NCI-H187 treated with DMSO at 0.1 percent for 48 hours (cell line): Measurements from ENCODE around the gene LINGO1.

Experiments
- DNase-seq: peaks from one replicate; lab custom pipeline; 2025; lab: John Stamatoyannopoulos, UW

Gene LINGO1

DNA sequence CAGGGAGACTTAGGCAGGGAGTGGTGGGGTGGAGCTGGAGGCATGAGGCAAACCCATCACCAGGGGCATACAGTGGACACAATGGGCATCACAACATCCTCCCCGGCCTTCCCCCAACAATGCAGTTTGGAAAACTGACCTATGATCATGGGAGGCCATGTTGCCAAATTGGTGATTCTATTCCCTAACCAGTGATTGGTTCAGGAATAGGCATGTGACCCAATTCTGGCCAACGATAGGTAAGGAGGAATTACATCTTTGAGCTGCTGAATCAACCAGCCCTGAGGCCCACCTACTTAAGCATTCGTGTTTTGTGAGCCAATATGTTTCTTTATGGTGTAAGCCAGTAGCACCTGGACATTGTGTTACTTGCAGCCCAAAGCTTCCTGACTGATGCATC lies 40.0 kb downstream of the LINGO1 start:
- DNase-seq = no peak

DNA sequence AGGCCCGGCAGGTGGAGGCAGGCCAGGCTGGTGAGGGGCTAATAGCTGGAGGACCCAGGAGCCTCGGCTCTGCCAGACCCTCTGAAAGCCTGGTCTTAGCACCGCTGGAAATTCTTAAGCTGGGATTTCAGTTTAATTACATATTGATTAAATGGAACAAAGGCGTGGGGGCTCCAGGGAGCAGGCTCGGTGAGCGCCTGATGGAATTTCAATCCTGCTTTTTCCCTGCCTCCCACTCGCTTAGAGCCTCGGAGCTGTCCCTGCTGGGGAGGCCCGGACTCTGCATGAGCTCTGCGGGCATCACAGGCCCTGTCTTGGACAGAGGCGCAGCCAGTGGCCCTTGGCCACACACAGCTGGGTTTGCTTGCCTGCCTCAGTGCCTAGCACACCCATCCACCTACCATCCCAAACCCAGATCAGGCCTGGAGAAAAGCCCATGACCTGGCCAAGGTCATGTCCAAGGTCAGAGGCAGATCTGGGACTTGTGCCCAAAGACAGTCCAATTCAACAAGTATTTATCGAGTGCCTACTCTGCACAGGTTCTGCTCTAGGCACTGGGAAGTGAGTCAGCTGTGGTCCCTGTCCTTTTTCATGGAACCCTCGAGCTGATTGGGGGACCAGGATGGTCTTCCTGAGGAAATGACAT lies 40.6 kb downstream of the LINGO1 start:
- DNase-seq = no peak

DNA sequence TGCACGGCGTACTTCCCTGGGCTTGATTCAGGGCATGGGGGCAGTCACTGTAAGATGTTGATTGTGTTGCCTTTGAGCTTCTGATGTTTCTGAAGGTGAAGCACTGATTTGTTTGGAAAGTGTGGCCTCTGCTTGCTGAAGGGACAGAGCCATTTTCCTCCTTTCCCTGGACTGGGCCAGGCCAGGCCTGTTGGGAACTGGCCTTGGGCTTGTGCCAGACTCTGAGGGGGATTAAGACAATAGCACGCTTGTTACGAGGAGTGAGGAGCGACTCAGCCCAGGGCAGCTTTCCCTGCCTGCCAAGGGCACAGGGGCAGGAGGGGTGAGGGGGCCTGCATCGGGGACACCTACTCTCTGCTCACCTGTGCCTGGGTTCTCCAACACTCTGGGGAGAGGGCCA lies 42.9 kb downstream of the LINGO1 start:
- DNase-seq = no peak

DNA sequence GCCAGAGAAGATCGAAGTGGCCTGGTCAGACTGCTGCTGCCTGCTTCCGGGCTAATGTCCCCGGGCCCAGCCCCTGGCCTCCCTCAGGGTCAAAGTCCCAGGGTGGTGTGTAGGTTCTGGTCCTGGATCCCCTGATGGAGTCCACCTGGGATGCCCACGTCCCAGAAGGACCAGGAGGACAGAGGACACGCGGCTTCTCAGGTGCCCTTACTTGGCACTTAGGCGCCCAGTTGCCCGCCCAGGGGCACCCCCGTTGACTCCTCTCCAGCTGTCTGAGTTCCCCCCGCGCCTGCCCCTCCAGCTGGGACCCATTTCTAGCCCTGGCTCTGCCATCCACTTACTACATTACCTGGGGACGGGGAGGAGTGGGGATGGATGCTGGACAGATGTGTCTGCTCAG lies 44.6 kb downstream of the LINGO1 start:
- DNase-seq = no peak

DNA sequence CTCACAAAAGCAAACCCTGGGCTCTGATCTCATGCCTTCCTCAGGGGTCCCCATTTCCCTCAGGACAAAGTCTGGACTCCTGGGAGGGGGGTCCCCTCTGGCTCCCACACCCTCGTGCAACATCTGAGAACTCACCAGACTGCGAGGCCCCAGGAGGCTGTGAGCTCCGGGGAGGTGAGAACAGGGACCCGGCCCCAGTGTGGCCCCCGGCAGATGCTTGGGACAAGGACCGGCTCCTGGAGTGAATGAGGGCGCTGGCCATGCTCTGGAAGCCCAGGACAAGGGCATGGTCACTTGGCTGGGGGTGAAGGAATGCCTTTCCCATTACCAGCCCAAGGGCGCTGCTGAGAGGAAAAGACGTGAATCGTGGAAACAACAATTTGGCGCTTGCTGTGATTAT lies 48.0 kb downstream of the LINGO1 start:
- DNase-seq = no peak

DNA sequence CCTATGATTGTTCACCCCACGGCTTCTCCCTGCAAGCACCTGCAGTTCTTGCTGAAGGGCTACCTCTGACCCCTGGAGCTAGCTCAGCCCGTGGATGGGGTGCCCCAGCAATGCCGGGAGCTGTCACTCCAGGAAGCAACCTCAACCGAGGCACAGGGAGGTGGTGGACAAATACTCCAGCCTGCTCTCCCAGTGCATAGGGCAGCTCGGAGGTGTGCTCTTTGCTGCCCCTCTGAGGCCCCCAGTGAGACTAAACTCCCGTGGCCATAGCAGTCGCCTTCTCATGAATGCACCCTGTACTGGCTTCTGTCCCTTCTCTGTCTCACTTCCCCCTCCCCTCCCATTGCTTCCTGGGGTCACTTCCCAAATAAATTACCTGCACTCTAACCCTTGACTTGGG lies 48.5 kb downstream of the LINGO1 start:
- DNase-seq = no peak

DNA sequence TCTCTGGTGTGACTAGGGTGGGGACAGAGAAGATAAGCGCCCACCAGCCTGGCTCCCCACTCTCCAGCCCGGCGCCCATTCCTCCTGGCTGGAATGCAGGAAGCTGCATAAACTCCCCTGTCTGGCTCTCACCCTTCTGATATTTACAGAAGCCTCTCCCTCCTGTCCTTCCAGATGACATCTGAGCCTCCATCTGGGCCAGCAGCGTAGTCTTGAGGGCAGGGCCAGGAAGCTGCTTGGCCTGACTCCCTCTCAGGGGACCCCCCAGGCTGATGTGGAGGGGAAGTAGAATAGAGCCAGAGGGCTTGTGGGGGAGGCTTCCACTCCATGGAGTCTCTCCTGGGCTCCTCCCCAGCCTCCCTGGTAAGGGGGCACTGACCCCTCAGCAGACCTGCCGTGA lies 49.9 kb downstream of the LINGO1 start:
- no peak for DNase-seq

DNA sequence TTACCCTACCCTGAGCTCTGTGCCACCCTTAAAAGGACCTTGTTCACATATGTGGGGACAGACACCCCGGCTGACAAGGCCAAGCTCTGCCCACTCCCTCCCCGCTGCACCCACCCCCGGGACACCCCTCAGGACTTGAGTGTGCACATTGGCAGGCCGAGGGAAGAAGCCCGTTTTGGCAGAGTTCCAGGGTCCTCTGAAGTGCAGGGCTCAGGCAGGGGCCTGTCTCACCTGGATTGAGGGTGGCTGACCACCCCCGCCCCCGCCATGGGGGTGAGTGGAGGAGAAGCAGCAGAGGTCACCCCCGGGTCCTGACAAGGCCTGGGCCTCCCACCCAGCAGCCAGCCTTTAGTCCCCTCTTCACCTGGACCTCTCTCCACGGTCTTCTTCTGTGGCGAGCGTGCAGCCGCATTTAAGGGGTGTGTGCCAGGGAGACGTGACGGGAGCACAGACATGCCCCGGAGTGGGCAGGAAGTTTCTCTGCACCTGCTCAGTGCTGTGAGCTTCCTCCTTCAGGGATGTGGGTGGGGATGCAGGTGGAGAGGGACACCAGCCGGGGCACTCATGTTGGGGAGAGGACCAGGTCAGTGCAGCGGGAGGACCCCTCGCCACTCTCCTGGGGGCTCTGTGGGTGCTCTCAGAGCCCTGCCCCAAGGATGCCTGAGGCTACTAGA lies 50.7 kb downstream of the LINGO1 start:
- DNase-seq = no peak

DNA sequence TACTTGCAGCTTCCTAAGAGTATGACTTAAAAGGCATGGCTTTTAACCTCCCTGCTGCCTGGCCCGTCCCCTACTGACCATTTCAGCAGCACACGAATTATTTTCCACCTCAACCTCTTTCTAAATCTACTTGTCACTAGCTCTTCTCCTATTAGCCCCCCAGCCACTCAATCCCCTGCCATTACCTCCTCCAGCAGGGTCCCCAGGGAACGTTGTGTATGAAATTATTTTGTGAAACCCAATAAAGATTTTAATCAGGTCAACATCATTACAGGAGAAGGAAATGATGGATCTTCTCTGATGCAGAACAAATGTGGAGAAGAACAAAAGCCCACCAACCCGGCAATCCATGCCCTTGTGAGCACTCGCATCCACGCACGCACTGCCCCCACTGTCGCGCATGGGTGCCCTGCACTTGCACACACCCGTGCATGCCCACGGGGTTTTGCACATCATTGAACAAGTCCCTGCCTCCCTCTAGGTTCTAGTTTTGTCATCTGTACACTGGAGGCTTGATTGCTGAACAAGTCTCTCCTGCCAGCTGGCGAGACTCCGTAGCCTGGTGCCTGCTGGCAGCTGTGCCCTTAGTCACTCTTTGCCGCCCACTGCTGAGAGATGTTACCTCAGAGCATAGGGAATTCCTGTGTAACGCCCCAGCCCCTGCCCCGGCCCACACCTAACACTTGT lies 51.6 kb downstream of the LINGO1 start:
- DNase-seq = no peak

DNA sequence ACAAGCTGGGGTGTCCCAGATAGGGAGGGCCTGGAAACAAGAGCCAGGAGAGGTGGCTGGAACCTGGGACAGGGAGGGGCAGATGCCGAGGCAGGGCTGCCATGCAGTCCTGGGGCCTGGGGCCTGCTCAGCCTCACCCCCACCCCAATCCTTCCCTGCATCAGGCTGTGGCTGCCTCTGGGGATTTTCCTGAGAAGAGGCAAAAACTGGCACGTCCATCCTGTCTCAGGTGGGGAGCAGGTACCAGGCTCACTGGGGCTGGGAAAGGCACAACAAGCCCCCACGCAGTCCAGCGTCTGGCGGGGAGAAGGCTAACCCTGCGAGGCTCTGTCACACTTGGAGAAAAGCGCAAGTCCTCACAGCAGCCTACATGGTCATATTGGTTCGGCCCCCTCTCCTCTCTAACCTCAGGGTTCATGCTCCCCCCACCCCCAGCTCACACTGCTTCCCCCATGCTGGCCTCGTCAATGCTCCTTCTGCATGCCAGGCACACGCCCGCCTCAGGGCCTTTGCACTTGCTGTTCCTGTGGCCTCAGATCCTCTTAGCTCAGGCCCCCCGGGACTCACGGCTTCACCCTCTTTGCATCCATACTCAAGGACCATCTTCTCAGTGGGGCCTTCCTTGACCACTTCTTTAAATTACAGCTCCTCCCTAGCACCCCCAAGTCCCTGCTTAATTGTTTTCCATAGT lies 53.1 kb downstream of the LINGO1 start:
- DNase-seq = no peak

DNA sequence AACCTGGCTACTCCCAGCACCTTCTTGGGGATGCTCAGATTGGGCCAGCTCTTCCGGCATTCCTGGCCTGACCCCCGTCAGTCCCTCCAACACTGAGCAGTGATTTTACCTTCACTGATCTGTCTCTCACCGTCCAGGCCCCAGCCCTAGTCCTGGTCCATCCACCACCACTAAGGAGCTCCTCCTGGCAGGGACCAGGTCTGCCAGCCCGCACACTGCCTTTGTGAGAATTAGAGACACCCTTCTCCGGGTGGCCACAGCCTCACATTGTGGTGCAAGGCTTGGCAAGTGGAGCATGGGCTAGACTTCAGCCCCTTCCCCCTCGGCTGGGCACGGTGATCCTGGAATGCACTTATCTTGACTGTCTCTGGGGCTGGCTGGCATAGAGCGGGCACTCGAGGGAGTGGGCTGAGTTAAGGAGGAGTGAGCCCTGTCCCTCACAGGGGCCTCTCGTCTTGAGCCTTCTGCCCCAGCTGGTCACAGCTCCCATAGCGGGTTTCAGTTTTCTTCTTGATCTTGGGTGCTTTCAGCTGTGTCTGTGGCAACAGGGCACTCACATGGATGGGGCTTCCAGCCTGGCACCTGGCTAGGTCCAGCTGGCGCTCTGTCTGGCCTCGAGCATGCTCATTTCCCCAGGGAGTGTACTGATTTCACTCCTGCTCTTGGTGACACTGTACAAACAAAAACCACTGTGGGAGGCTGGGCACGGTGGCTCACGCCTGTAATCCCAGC lies 53.9 kb downstream of the LINGO1 start:
- no peak for DNase-seq

DNA sequence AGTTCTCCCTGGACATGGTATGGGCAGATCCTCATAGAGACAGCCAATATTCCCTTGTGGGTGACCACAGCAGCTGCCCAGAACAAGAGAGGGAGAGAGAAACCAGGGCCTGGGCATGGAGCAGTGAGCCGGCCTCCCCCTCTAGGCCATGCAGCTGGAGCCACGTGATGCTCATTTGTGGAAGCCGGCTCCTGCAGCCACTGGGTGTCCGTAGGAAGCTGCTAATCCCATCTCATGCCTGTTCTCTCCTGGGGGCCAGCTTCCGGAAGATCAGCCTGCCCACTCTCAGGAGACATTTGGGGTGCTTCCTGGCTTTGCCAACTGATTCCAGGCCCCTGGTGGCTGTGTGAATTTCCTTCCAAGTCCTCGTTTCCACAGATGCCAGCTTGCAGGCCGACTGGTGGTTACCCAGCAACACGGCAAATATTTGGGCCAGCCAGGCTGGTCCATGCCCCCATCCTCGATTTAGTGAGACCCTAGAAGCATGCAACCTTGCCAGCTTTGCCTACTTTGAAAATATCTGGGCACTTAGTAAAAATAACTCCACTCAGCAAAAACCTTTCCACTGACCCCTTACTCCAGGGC lies 55.3 kb downstream of the LINGO1 start:
- no peak for DNase-seq

DNA sequence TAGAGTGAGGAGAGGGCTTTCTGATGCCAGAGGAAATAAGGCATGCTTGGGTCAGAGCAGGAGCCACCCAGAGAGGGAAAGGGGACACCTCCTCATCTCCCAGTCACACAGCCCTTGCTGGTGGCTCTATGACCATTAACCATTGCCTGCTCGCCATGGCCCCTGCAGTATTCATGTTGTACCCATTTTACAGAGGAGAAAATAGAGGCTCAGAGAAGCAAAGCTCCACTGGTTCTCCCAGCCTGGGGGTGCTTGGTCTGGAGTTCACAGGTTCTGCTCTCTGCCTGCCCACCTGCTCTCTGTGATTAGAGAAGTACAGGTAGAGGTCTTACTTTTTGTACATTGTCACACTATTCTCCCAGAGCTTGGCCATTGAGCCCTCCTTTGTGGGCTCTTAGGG lies 56.2 kb downstream of the LINGO1 start:
- DNase-seq = no peak

DNA sequence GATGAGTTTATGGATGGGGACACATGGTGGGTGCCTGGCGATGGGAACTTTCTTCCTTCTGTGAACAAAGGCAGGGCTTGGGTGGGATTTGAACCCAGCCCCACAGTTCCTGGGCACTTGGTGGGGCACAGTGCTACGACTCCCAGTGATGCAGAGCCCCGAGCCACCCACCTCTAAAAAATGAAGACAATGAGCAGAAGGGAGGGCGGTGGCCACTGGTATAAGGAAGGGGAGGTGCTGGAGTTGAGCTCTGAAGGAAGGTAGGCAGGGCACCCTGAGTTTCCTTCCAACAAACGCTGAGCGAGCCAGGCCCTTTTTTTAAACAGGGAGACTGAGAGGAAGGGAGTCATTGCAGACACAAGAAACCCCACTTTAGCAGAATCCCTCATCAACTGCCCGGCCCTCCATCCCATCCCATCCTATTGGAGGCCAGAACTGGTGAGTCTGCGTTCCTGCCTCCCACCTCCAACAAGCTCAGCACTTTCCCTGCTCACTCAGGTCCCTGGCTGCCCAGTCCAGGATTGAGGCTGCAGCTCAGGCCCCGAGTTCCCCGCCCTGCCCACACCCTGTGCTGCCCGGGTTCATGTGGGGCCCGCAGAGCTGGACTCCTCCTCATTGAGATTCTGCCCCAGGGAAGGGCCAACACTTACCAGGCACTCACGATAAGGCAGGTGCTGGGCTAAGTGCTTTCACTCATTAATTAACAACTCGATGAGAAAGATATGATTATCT lies 57.3 kb downstream of the LINGO1 start:
- DNase-seq = no peak

DNA sequence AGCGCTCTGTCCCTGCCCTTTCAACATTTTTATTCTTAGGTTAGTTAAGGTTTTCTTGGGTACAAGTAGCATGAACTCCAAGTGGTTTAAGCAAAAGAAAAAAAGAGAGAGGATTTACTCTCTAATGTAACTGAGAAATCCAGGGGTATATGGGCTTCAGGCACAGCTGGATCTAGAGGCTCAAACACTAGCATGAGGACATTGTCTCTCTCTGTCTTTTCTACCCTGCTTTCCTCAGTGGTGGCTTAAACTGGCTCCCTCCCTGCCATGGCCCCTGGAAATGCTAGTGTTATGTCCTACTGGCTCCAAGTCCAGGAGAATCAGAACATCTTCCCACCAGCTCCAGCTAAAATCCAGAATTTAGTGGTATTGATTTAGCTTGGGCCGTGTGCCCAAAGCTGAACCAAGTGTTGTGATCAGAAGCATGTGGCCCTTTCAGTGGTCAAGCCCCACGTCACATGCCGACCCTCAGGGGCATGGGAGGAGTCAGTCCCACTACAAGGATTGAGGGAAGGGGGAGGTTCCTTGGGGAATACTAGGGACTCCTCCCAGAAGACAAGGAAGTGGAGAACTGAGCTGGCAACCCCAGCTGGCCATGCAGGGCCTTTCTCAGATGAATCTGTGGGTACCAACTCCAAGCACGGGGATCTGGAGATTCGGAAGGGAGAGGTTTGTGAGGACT lies 58.0 kb downstream of the LINGO1 start:
- no peak for DNase-seq

DNA sequence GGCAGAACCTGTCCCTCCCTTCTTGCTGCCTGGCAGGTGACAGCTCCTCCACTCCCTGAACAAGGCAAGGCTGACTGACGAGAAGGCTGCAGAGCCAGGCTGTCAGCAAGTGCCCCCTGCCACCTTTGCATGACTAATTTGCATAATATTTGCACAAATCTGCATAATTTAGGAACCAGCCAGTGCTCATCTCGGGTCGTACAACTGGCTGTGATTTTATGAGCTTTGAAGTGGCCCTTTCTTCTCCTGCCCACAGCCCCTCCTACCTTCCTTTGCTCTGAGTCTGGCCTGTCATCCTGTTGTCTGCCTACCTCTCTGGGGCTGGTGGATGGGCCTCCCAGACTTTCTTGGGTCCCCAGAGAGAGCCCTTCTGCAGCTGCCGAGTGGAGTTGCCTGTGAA lies 58.9 kb downstream of the LINGO1 start:
- no peak for DNase-seq

DNA sequence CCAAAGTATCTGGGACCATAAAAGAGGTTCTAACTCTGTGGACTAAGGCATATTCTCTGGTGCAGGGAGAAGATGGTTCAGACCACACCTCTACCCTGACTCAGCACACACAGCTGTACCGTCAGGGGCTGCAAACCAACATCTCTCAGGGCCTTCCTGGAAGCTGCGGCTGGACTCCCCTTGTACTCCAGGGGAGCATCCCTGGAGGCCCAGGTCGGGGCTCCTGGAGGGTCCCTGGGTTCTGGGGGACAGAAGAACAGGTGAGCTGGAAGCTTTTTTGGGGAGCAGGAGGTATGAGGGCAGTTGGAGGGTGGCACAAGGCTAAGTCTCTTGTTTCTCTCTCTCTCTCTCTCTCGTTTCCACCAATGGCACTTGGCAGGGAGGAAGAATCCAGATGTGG lies 60.5 kb downstream of the LINGO1 start:
- no peak for DNase-seq

DNA sequence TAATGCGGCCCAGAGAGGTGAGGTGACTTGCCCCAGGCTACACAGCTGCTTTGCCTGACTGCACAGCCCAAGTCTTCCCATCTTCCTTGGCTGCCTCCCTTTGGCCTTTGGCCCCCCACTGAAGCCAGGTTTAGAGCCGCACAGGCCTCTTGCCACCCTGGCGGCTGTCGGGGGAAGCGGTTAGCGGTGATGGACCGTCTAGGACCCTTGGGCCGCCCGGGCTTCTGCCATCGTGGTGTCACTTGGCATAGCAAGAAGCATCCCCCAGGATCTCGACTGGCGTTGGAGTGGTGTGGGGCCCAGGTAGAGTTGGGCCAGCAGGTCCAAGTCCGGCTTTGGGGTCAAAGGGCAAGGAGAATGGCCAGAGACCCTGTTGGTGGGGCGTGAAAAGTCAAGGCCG lies 61.0 kb downstream of the LINGO1 start:
- no peak for DNase-seq

DNA sequence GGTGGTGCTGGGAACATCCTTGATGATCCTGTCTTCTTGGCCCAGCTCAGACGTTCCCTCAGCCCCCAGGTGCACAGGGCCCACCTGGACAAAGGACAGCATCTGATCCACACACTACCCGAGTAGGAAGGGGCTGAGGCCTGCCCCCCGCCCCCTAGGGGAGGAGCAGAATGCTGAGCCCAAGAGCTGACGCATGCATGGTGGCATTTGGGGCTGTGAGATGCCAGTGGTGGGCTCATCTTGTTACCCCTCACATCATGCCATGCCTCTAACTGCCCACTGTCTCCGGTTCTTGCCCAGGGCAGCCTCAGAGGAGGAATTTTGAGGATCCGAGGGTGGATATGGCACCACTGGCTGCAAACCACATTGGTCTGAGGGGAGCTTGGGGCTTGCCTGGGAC lies 61.5 kb downstream of the LINGO1 start:
- no peak for DNase-seq

DNA sequence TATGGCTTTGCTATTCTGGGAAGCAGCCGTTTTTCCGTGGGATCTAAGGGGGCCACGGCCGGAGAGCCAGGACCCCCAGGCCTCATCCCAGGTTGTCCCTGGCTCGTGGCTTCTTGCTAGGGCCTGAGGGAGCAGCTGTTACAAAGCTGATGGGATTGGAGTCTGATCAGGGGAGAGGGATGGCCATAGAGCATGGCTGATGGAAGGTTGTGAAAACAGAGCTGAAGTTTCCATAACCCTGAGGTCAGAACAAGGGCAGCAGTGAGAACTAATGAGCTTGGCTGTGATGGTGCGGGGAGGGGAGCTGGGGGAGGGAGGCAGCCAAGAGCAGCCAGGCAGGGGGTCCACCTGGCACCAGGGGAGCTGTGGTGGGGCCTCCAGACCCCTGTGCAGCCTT lies 63.0 kb downstream of the LINGO1 start:
- no peak for DNase-seq
